IMR-90 (cell line): ENCODE measurements around the gene CCND3. TPM values are rescaled to one million over a fixed set of nuclear protein-coding genes. Genes with fewer than 3 reads are reported as not detected.

ENCODE experiments used
- ATAC-seq: fragments of 200-7000 bp; cut with Tn5 transposase; 2 replicates; pipeline ENCODE4 v1.9.1; 2020; ENCODE audit warnings: low read depth, mild to moderate bottlenecking, moderate library complexity
- BruUV-seq: library from RNA; stranded (reverse); fragments of 400-500 nt; replicated peaks from 2 replicates; lab custom pipeline; 2021; lab: Mats Ljungman, UMichigan
- CTCF ChIA-PET: fragments of 300-600 bp; formaldehyde crosslinking; extraction: SDS; loops from one replicate; lab custom pipeline; 2021; ENCODE audit warnings: antibody characterized with exemption; lab: Yijun Ruan, JAX
- POLR2A ChIA-PET: fragments of 300-600 bp; sonication (Branson Sonifier 250); formaldehyde crosslinking; loops from one replicate; lab custom pipeline; 2022; ENCODE audit warnings: antibody characterized with exemption; ENCODE audit not compliant: unreplicated experiment; lab: Charles Lee
- DNase-seq: peaks from one replicate; pipeline ENCODE4 v3.0.0; 2013
- H2AFZ ChIP-seq: replicated peaks from 2 replicates; pipeline ENCODE3; 2013; ENCODE audit warnings: low read length, mild to moderate bottlenecking; ENCODE audit not compliant: poor library complexity
- H2AK5ac ChIP-seq: 2 replicates; pipeline ENCODE4 v1.6.1; 2013; ENCODE audit warnings: low read depth, low read length, inconsistent platforms
- H2AK9ac ChIP-seq: replicated peaks from 2 replicates; pipeline ENCODE3; 2013; ENCODE audit warnings: mild to moderate bottlenecking, low read depth, low read length, moderate library complexity; ENCODE audit not compliant: poor library complexity
- H2BK120ac ChIP-seq: 2 replicates; pipeline ENCODE4 v1.6.1; 2013; ENCODE audit warnings: low read depth, low read length, inconsistent platforms
- H2BK15ac ChIP-seq: 3 replicates; pipeline ENCODE4 v1.6.1; 2013; ENCODE audit warnings: low read depth, low read length, inconsistent platforms
- H2BK20ac ChIP-seq: 2 replicates; pipeline ENCODE4 v1.6.1; 2013; ENCODE audit warnings: low read depth, mild to moderate bottlenecking, inconsistent platforms, low read length, moderate library complexity
- H2BK5ac ChIP-seq: 2 replicates; pipeline ENCODE4 v1.6.1; 2013; ENCODE audit warnings: mild to moderate bottlenecking, low read depth, low read length, inconsistent platforms; ENCODE audit not compliant: poor library complexity, severe bottlenecking
- H3K14ac ChIP-seq: replicated peaks from 2 replicates; pipeline ENCODE4 v1.6.1; 2013; ENCODE audit warnings: low read depth, low read length, inconsistent platforms
- H3K18ac ChIP-seq: 2 replicates; pipeline ENCODE4 v1.6.1; 2013; ENCODE audit warnings: low read depth, low read length, control low read depth
- H3K23ac ChIP-seq: 2 replicates; pipeline ENCODE4 v1.6.1; 2013; ENCODE audit warnings: low read depth, low read length, inconsistent platforms
- H3K27ac ChIP-seq: 2 replicates; pipeline ENCODE4 v1.5.1; 2013; ENCODE audit warnings: mild to moderate bottlenecking, control low read depth, low read length; ENCODE audit not compliant: insufficient read depth
- H3K27me3 ChIP-seq: 2 replicates; pipeline ENCODE4 v1.6.1; 2013; ENCODE audit warnings: low read length; ENCODE audit not compliant: control insufficient read depth, insufficient read depth
- H3K36me3 ChIP-seq: 2 replicates; pipeline ENCODE4 v1.6.1; 2013; ENCODE audit warnings: low read length, mixed read lengths; ENCODE audit not compliant: control insufficient read depth, insufficient read depth
- H3K4ac ChIP-seq: 2 replicates; pipeline ENCODE4 v1.6.1; 2013; ENCODE audit warnings: low read depth, low read length, inconsistent platforms
- H3K4me1 ChIP-seq: 2 replicates; pipeline ENCODE4 v1.6.1; 2013; ENCODE audit warnings: low read length, mixed read lengths; ENCODE audit not compliant: control insufficient read depth, insufficient read depth
- H3K4me2 ChIP-seq: 2 replicates; pipeline ENCODE4 v1.6.1; 2013; ENCODE audit warnings: low read depth, mild to moderate bottlenecking, control low read depth, low read length, moderate library complexity
- H3K4me3 ChIP-seq: 2 replicates; pipeline ENCODE4 v1.5.1; 2013; ENCODE audit warnings: low read depth, mild to moderate bottlenecking, control low read depth, low read length, moderate library complexity; ENCODE audit not compliant: insufficient read depth
- H3K56ac ChIP-seq: 2 replicates; pipeline ENCODE4 v1.6.1; 2013; ENCODE audit warnings: low read length, inconsistent platforms; ENCODE audit not compliant: insufficient read depth; ENCODE audit errors: extremely low read depth
- H3K79me1 ChIP-seq, 2 experiments: 2 replicates each; pipeline ENCODE4 v1.6.1; 2013; ENCODE audit warnings: low read length in 2 of 2, inconsistent platforms in 1 of 2, low read depth in 1 of 2
- H3K9ac ChIP-seq: 2 replicates; pipeline ENCODE4 v1.6.1; 2013; ENCODE audit warnings: low read depth, low read length, control low read depth
- H3K9me1 ChIP-seq: 2 replicates; pipeline ENCODE4 v1.6.1; 2013; ENCODE audit warnings: low read length, inconsistent platforms; ENCODE audit not compliant: insufficient read depth
- H3K9me3 ChIP-seq: 2 replicates; pipeline ENCODE4 v1.6.1; 2013; ENCODE audit warnings: low read length; ENCODE audit not compliant: control insufficient read depth, insufficient read depth
- H4K20me1 ChIP-seq: 2 replicates; pipeline ENCODE4 v1.6.1; 2013; ENCODE audit warnings: low read length, inconsistent platforms; ENCODE audit not compliant: insufficient read depth
- H4K5ac ChIP-seq: 2 replicates; pipeline ENCODE4 v1.6.1; 2013; ENCODE audit warnings: mild to moderate bottlenecking, low read depth, low read length, control low read depth
- H4K8ac ChIP-seq, 2 experiments: 2 replicates each; pipeline ENCODE4 v1.6.1; 2013; ENCODE audit warnings: low read depth in 2 of 2, low read length in 2 of 2, control low read depth in 1 of 2, inconsistent platforms in 1 of 2
- H4K91ac ChIP-seq: 2 replicates; pipeline ENCODE4 v1.6.1; 2013; ENCODE audit warnings: low read depth, low read length, inconsistent platforms; ENCODE audit not compliant: insufficient read depth
- BHLHE40 ChIP-seq: fragments of 150-350 bp; IDR thresholded peaks from 2 replicates; pipeline ENCODE4 v1.6.1; 2016; ENCODE audit warnings: mild to moderate bottlenecking, low read depth, low read length
- CEBPB ChIP-seq: IDR thresholded peaks from 2 replicates; pipeline ENCODE4 v1.6.1; 2012; ENCODE audit warnings: low read depth, low read length, improper control_type of control experiment
- CHD1 ChIP-seq: IDR thresholded peaks from 2 replicates; pipeline ENCODE4 v1.6.1; 2012; ENCODE audit warnings: low read depth, low read length, improper control_type of control experiment
- FOS ChIP-seq: fragments of 150-350 bp; IDR thresholded peaks from 2 replicates; pipeline ENCODE4 v1.6.1; 2016; ENCODE audit warnings: low read depth, low read length
- MAFK ChIP-seq: IDR thresholded peaks from 2 replicates; pipeline ENCODE4 v1.6.1; 2012; ENCODE audit warnings: low read depth, low read length, improper control_type of control experiment
- MAZ ChIP-seq: IDR thresholded peaks from 2 replicates; pipeline ENCODE4 v1.6.1; 2012; ENCODE audit warnings: low read depth, mild to moderate bottlenecking, low read length, improper control_type of control experiment, moderate library complexity, borderline replicate concordance
- MXI1 ChIP-seq: IDR thresholded peaks from 2 replicates; pipeline ENCODE4 v1.6.1; 2012; ENCODE audit warnings: low read depth, mild to moderate bottlenecking, low read length, moderate library complexity, borderline replicate concordance
- NFE2L2 ChIP-seq: fragments of 150-350 bp; IDR thresholded peaks from 2 replicates; pipeline ENCODE4 v1.6.1; 2016; ENCODE audit warnings: low read depth, mild to moderate bottlenecking, low read length
- POLR2A ChIP-seq: IDR thresholded peaks from 2 replicates; pipeline ENCODE4 v1.6.1; 2012; ENCODE audit warnings: mild to moderate bottlenecking, low read depth, low read length
- RAD21 ChIP-seq: IDR thresholded peaks from 2 replicates; pipeline ENCODE4 v1.6.1; 2012; ENCODE audit warnings: low read length, improper control_type of control experiment
- RCOR1 ChIP-seq: IDR thresholded peaks from 2 replicates; pipeline ENCODE4 v1.6.1; 2012; ENCODE audit warnings: mild to moderate bottlenecking, low read length, improper control_type of control experiment; ENCODE audit not compliant: insufficient replicate concordance
- RFX5 ChIP-seq: IDR thresholded peaks from 2 replicates; pipeline ENCODE4 v1.8.0; 2012; ENCODE audit warnings: low read depth, mild to moderate bottlenecking, low read length, moderate library complexity
- SMC3 ChIP-seq: fragments of 150-350 bp; IDR thresholded peaks from 2 replicates; pipeline ENCODE4 v1.6.1; 2016; ENCODE audit warnings: low read depth, mild to moderate bottlenecking, antibody characterized with exemption, low read length, moderate library complexity
- USF2 ChIP-seq: fragments of 150-350 bp; IDR thresholded peaks from 2 replicates; pipeline ENCODE4 v1.6.1; 2017; ENCODE audit warnings: mild to moderate bottlenecking, antibody characterized with exemption, low read length, low read depth
- WGBS, 2 experiments: methylation state at CpG; one replicate each; pipeline versions ENCODE4 v1.1.5 to v1.1.7; 2013; ENCODE audit warnings: missing lambda C conversion rate in 2 of 2; ENCODE audit not compliant: insufficient read length in 1 of 2; ENCODE audit errors: extremely low coverage in 2 of 2; 5-methylcytosine and 5-hydroxymethylcytosine counted together
- dilution Hi-C: fragments of 300-500 bp; cut with HindIII; formaldehyde crosslinking; loops from one replicate; pipeline ENCODE4 v1.14.3; 2018; ENCODE audit warnings: low sequenced_read_pairs; ENCODE audit not compliant: unreplicated experiment
- in situ Hi-C: fragments of 300-500 bp; cut with MboI; formaldehyde crosslinking; loops from 3 replicates; pipeline ENCODE4 v1.14.3; 2019; ENCODE audit warnings: low sequenced_read_pairs, inconsistent platforms, mixed read lengths
- intact Hi-C: fragments of 100-400 bp; cut with micrococcal nuclease; formaldehyde crosslinking; loops from 2 replicates; pipeline ENCODE4 v1.10.0; 2022
- polyA plus RNA-seq, 3 experiments: library from polyadenylated mRNA; depleted of rRNA; stranded (reverse); fragments of >200 nt; gene quantifications; 2 replicates each; pipeline ENCODE4 v1.2.3, GENCODE V29; 2012; ENCODE audit warnings: low replicate concordance in 1 of 3
- total RNA-seq: library from RNA; depleted of rRNA; stranded (reverse); fragments of >200 nt; gene quantifications from 2 replicates; pipeline ENCODE4 v1.2.3, GENCODE V29; 2012
- TF ChIP-seq, protein P1 (sequence below): conservative IDR thresholded peaks from 2 replicates; pipeline ENCODE4 v1.5.1; 2012; ENCODE audit warnings: mild to moderate bottlenecking, low read depth, low read length, improper control_type of control experiment
- TF ChIP-seq, protein P2 (sequence below): fragments of 150-350 bp; IDR thresholded peaks from 2 replicates; pipeline ENCODE4 v1.6.1; 2016; ENCODE audit warnings: low read depth, mild to moderate bottlenecking, low read length, moderate library complexity, borderline replicate concordance

Gene CCND3
- total and polyA plus RNA-seq, 2 of the 4 experiments (the other 2 are of a cell fraction) = 19.2 to 61.9 TPM

DNA sequence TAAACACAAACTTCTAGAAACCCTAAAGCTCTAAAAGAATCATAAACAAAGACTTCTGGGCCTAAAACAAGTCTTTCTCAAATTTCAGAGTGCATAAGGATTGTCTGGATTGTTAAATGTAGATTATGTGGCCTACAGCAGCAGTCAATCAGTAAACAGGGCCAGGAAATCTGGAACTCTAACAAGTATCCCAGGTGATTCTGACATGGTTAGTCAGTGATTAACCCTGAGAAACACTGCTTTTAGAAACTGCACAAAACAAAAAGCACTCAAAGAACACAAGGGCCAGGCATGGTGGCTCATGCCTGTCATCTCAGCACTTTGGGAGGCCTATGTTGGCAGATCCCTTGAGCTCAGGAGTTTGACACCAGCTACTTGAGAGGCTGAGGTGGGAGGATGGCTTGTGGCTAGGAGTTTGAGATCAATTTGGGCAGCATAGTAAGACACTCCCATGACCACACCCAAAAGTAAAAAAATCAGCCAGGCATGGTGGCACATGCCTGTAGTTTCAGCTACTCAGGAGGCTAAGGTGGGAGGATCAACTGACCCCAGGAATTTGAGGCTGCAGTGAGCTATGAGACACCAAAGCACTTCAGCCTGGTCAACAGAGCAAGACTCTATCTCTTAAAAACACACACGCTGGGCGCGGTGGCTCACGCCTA lies 26.6 kb downstream of the CCND3 start:
- Histone ChIP-seq H2BK15ac (no peak overlapping the region), H4K8ac (no peak overlapping the region), H3K27me3 (no peaks in the 10 kb centered on the region), H3K36me3 (peaks cover 22% of the 10 kb centered on the region), H4K20me1 (no peaks in the 10 kb centered on the region), H2BK20ac (no peak overlapping the region), H3K9ac (no peak overlapping the region), H4K5ac (no peak overlapping the region), H3K14ac (no peak overlapping the region), H2AK9ac (no peak overlapping the region), H3K79me1 (peaks cover 40 to 79% of the 10 kb centered on the region in 2 experiments), H2BK120ac (no peak overlapping the region), H3K4me2 (no peak overlapping the region), H2AFZ (no peak overlapping the region), H3K4me1 (peaks cover 5% of the 10 kb centered on the region), H2BK5ac (no peak overlapping the region), H3K27ac (no peak overlapping the region), H4K91ac (no peak overlapping the region), H2AK5ac (no peak overlapping the region), H3K9me1 (peaks cover 12% of the 10 kb centered on the region), H3K4ac (no peak overlapping the region), H3K4me3 (no peak overlapping the region), H3K56ac (no peak overlapping the region), H3K9me3 (no peaks in the 10 kb centered on the region), H3K23ac (no peak overlapping the region), H3K18ac (no peak overlapping the region)
- DNase-seq (no peak), ATAC-seq (no peak)
- intact Hi-C loops (no loop called here), dilution Hi-C loops (no loop called here), in situ Hi-C loops (no loop called here)
- BruUV-seq = no TSS peak
- TF ChIP-seq USF2 = no peak
- no peak for TF ChIP-seq MAZ
- no peak for TF ChIP-seq CHD1
- no peak for TF ChIP-seq NFE2L2
- TF ChIP-seq MXI1 = no peak
- TF ChIP-seq SMC3 = no peak
- TF ChIP-seq POLR2A = no peak
- TF ChIP-seq, protein P1, sequence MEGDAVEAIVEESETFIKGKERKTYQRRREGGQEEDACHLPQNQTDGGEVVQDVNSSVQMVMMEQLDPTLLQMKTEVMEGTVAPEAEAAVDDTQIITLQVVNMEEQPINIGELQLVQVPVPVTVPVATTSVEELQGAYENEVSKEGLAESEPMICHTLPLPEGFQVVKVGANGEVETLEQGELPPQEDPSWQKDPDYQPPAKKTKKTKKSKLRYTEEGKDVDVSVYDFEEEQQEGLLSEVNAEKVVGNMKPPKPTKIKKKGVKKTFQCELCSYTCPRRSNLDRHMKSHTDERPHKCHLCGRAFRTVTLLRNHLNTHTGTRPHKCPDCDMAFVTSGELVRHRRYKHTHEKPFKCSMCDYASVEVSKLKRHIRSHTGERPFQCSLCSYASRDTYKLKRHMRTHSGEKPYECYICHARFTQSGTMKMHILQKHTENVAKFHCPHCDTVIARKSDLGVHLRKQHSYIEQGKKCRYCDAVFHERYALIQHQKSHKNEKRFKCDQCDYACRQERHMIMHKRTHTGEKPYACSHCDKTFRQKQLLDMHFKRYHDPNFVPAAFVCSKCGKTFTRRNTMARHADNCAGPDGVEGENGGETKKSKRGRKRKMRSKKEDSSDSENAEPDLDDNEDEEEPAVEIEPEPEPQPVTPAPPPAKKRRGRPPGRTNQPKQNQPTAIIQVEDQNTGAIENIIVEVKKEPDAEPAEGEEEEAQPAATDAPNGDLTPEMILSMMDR = no peak
- TF ChIP-seq RAD21 = no peak
- TF ChIP-seq MAFK = no peak
- TF ChIP-seq CEBPB = no peak
- no peak for TF ChIP-seq RFX5
- no peak for TF ChIP-seq BHLHE40
- no peak for TF ChIP-seq RCOR1
- TF ChIP-seq, protein P2, sequence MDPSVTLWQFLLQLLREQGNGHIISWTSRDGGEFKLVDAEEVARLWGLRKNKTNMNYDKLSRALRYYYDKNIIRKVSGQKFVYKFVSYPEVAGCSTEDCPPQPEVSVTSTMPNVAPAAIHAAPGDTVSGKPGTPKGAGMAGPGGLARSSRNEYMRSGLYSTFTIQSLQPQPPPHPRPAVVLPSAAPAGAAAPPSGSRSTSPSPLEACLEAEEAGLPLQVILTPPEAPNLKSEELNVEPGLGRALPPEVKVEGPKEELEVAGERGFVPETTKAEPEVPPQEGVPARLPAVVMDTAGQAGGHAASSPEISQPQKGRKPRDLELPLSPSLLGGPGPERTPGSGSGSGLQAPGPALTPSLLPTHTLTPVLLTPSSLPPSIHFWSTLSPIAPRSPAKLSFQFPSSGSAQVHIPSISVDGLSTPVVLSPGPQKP = no peak
- TF ChIP-seq FOS = no peak
- ChIA-PET CTCF (no interaction called here), POLR2A (no interaction called here)
- no CpG with 5 or more reads among the region's 4 CpGs for WGBS, 2 experiments
